ENCODE data around the gene ZMYM2.

The ZMYM2 gene

DNA sequence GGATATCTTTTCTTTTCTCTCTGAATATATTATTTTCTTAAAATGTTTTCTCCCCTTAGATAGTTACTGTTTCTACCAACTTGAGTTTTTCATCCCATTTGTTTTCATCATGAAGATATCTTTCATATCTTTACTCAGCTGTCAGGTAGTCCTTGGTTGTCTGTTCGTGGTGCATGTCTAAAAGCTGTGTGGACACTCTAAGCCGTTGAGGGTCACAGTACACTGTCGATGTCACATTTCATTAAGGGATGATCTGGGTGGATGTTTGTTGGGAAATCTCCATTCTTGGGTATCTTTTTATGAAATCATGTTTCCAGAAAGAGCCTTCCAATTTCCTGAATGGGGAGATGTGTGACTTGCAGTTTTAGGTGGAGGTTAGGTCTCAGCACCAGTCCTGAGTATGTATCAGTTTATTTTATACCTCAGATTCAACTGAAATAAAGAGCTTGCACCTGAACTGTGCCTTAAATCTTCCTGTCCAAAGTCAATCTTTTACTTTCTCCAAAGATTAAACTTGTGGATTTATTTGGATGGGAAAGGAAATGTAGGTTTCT is 23.2 kb downstream of the ZMYM2 start:
- Histone ChIP-seq H3K4me3 (ENCODE audit: low read length) (no peak overlapping the region), H4K20me1 (ENCODE audit: insufficient read depth, low read length) (no peaks in the 10 kb centered on the region), H3K9me3 (replicated peaks; ENCODE audit: insufficient read depth, low read length) (no peaks in the 10 kb centered on the region), H3K27ac (ENCODE audit: low read length) (no peak overlapping the region), H3K9ac (ENCODE audit: low read length) (no peak overlapping the region), H2AFZ (ENCODE audit: low read length) (no peak overlapping the region), H3K9me2 (replicated peaks; ENCODE audit: insufficient read depth, low read length) (no peaks in the 10 kb centered on the region), H3F3A (ENCODE audit: insufficient read depth, low read length) (no peaks in the 10 kb centered on the region), H3K4me2 (ENCODE audit: low read depth, low read length) (no peak overlapping the region), H3K36me3 (replicated peaks; ENCODE audit: insufficient read depth, low read length) (no peaks in the 10 kb centered on the region), H3K4me1 (ENCODE audit: low read length) (no peaks in the 10 kb centered on the region), H3K27me3 (replicated peaks; ENCODE audit: insufficient read depth, low read length) (no peaks in the 10 kb centered on the region), H3K79me2 (ENCODE audit: low read length) (peaks cover 54% of the 10 kb centered on the region)
- no peak for DNase-seq
- TF ChIP-seq EZH2 (optimal IDR thresholded peaks at IDR 0.05; ENCODE audit: low read depth, low read length) (no peak), EZH2phosphoT487 (IDR thresholded peaks at IDR 0.05; ENCODE audit: low read length) (no peak)
- TF ChIP-seq, protein P1, sequence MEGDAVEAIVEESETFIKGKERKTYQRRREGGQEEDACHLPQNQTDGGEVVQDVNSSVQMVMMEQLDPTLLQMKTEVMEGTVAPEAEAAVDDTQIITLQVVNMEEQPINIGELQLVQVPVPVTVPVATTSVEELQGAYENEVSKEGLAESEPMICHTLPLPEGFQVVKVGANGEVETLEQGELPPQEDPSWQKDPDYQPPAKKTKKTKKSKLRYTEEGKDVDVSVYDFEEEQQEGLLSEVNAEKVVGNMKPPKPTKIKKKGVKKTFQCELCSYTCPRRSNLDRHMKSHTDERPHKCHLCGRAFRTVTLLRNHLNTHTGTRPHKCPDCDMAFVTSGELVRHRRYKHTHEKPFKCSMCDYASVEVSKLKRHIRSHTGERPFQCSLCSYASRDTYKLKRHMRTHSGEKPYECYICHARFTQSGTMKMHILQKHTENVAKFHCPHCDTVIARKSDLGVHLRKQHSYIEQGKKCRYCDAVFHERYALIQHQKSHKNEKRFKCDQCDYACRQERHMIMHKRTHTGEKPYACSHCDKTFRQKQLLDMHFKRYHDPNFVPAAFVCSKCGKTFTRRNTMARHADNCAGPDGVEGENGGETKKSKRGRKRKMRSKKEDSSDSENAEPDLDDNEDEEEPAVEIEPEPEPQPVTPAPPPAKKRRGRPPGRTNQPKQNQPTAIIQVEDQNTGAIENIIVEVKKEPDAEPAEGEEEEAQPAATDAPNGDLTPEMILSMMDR (IDR thresholded peaks at IDR 0.05; ENCODE audit: low read length), result no peak

DNA sequence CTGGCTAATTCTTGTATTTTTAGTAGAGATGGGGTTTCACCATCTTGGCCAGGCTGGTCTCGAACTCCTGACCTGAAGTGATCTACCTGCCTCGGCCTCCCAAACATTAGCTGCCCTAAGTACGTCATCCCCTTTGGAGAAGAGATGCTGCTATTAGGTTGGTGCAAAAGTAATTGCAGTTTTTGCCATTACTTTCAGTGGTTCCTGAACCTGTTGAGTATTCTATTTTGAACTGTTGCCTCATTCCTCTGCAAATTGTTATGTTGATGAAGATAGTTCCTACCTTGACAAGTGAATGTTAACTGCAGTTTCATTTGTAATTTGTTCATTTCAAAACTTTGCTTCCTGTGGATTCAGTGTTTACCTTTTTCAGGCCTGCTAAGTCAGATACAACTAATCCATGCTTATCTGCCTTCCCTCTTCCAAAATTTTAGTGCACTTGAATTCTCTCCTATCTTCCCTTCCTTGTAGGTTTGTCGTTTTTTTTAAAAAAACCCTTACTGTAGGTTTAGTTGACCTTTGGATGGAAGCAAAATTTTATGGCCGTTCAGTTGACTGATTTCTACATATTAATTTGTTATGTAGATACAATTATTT is 24.0 kb downstream of the ZMYM2 start:
- no peaks in the 10 kb centered on the region for H3K36me3 ChIP-seq (replicated peaks; ENCODE audit: insufficient read depth, low read length)
- H2AFZ ChIP-seq (ENCODE audit: low read length), result no peak overlapping the region
- H3F3A ChIP-seq (ENCODE audit: insufficient read depth, low read length), result no peaks in the 10 kb centered on the region
- no peaks in the 10 kb centered on the region for H4K20me1 ChIP-seq (ENCODE audit: insufficient read depth, low read length)
- H3K79me2 ChIP-seq (ENCODE audit: low read length), result peaks cover 48% of the 10 kb centered on the region
- no peak overlapping the region for H3K4me3 ChIP-seq (ENCODE audit: low read length)
- no peaks in the 10 kb centered on the region for H3K4me1 ChIP-seq (ENCODE audit: low read length)
- H3K9me2 ChIP-seq (replicated peaks; ENCODE audit: insufficient read depth, low read length), result no peaks in the 10 kb centered on the region
- H3K9me3 ChIP-seq (replicated peaks; ENCODE audit: insufficient read depth, low read length), result no peaks in the 10 kb centered on the region
- no peaks in the 10 kb centered on the region for H3K27me3 ChIP-seq (replicated peaks; ENCODE audit: insufficient read depth, low read length)
- TF ChIP-seq, protein P1 (IDR thresholded peaks at IDR 0.05; ENCODE audit: low read length), result no peak
- TF ChIP-seq EZH2 (optimal IDR thresholded peaks at IDR 0.05; ENCODE audit: low read depth, low read length), result no peak
- no peak for TF ChIP-seq EZH2phosphoT487 (IDR thresholded peaks at IDR 0.05; ENCODE audit: low read length)
- no peak overlapping the region for H3K9ac ChIP-seq (ENCODE audit: low read length)
- no peak for DNase-seq
- H3K27ac ChIP-seq (ENCODE audit: low read length), result no peak overlapping the region
- H3K4me2 ChIP-seq (ENCODE audit: low read depth, low read length), result no peak overlapping the region

DNA sequence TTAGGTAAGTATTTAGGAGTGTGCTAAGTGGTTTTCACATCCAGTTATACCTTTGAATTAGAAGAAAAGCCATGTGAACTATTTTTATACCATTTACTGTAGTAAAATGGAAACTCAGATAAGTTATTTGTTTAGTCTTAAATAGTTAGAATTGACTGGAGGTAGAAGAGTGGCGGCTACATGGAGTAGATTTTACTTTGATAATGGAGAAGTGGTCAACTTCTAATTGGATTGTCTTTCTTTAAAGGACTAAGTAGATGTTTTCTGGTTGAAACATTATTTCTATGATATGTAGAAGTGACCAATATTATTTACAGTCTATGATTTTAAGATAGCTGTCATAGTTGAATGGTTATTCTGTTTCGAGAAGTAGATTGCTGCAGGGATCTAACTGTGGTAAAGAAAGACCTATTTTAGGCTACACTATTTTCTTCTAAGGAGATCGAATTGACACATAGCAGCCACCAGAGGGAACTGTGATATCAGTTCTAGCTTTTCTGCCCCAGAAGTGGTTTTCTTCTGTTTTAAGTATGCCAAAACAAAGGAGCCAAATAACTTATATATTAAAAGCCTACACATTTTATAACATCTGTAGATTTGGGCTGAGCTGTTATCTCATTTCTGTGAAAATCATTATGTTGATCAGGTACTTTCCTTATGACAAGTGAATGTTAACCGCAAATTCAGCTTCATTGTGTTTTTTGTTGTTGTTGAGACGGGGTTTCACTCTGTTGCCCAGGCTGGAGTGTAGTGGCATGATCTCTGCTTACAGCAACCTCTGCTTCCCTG is 26.1 kb downstream of the ZMYM2 start:
- Histone ChIP-seq H3F3A (ENCODE audit: insufficient read depth, low read length) (no peaks in the 10 kb centered on the region), H3K4me1 (ENCODE audit: low read length) (no peaks in the 10 kb centered on the region), H3K27ac (ENCODE audit: low read length) (no peak overlapping the region), H3K36me3 (replicated peaks; ENCODE audit: insufficient read depth, low read length) (no peaks in the 10 kb centered on the region), H2AFZ (ENCODE audit: low read length) (no peak overlapping the region), H3K79me2 (ENCODE audit: low read length) (peaks cover 46% of the 10 kb centered on the region), H3K9ac (ENCODE audit: low read length) (no peak overlapping the region), H3K9me2 (replicated peaks; ENCODE audit: insufficient read depth, low read length) (no peaks in the 10 kb centered on the region), H3K4me2 (ENCODE audit: low read depth, low read length) (no peak overlapping the region), H3K27me3 (replicated peaks; ENCODE audit: insufficient read depth, low read length) (no peaks in the 10 kb centered on the region), H3K4me3 (ENCODE audit: low read length) (no peak overlapping the region), H4K20me1 (ENCODE audit: insufficient read depth, low read length) (no peaks in the 10 kb centered on the region), H3K9me3 (replicated peaks; ENCODE audit: insufficient read depth, low read length) (no peaks in the 10 kb centered on the region)
- peak; percentile 14 for DNase-seq
- no peak for TF ChIP-seq EZH2 (optimal IDR thresholded peaks at IDR 0.05; ENCODE audit: low read depth, low read length)
- no peak for TF ChIP-seq EZH2phosphoT487 (IDR thresholded peaks at IDR 0.05; ENCODE audit: low read length)
- TF ChIP-seq, protein P1 (IDR thresholded peaks at IDR 0.05; ENCODE audit: low read length), result peak; percentile 33
